Suprapubic skin (tissue), 3 donors: ENCODE data around the gene LYRM4.

Experiments
- POLR2AphosphoS5 ChIP-seq, 3 donors: sonication (generic); formaldehyde crosslinking; IDR thresholded peaks; one replicate each; pipeline ENCODE4 v1.6.1; 2017; ENCODE audit warnings: antibody characterized with exemption in 3 of 3
- TF ChIP-seq, protein P1 (sequence below), 2 donors: fragments of 200-600 bp in 1 of 2; fragments of 450-650 bp in 1 of 2; sonication (generic) in 1 of 2; IDR thresholded peaks; one replicate each; pipeline ENCODE4 v1.5.1; 2016 to 2019; ENCODE audit warnings: antibody characterized with exemption in 2 of 2, mild to moderate bottlenecking in 1 of 2, moderate library complexity in 1 of 2

DNA sequence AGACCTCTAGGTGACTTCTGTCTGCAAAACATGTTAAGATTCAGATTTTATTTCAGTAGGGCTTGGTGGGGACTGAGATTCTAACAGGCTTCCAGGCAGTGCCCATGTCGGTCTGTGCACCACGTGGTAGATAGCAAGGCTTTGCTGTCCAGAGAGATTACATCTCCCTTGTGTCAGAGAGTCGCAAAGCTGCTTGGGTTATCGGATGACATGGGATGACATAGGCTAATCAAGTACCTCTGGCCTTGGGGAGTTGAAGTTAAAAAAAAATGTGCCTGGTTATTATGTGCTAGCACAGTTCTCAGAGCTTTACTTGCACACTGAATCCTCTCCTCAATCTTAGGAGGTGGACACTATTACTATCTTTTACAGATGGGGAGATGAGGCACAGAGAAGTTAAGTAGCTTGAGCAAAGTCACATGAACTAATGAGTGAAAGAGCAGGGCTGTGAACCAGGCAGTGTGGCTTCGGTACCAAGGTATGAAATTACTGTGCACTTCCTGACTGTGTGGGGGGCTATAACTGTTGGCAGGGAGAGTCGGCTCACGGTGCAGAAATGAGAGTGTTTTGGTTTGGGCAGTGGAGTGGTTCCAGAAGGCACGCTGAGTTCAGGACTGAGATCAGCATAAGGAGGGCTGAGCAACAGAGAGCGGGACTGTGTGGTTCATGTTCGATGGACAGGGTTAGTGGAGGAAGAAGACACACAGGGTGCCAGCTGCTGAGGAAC, 41.6 kb upstream of the LYRM4 start:
- TF ChIP-seq, protein P1, sequence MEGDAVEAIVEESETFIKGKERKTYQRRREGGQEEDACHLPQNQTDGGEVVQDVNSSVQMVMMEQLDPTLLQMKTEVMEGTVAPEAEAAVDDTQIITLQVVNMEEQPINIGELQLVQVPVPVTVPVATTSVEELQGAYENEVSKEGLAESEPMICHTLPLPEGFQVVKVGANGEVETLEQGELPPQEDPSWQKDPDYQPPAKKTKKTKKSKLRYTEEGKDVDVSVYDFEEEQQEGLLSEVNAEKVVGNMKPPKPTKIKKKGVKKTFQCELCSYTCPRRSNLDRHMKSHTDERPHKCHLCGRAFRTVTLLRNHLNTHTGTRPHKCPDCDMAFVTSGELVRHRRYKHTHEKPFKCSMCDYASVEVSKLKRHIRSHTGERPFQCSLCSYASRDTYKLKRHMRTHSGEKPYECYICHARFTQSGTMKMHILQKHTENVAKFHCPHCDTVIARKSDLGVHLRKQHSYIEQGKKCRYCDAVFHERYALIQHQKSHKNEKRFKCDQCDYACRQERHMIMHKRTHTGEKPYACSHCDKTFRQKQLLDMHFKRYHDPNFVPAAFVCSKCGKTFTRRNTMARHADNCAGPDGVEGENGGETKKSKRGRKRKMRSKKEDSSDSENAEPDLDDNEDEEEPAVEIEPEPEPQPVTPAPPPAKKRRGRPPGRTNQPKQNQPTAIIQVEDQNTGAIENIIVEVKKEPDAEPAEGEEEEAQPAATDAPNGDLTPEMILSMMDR (IDR thresholded peaks at IDR 0.05): no peak
- no peak for TF ChIP-seq POLR2AphosphoS5 (IDR thresholded peaks at IDR 0.05)
